Colonic mucosa (tissue), 4 donors: ENCODE results near the gene PIP4K2A. TPM values are rescaled to one million over a fixed set of nuclear protein-coding genes. Genes with fewer than 3 reads are reported as not detected.

Source experiments
- DNase-seq: peaks from one replicate; pipeline ENCODE4 v3.0.0-alpha.2; 2020
- H3K27ac ChIP-seq: fragments of 200-600 bp; one replicate; pipeline ENCODE4 v1.8.0; 2021
- H3K27me3 ChIP-seq: fragments of 200-600 bp; one replicate; pipeline ENCODE4 v1.8.0; 2021
- H3K36me3 ChIP-seq: fragments of 200-600 bp; one replicate; pipeline ENCODE4 v1.8.0; 2021
- H3K4me1 ChIP-seq: fragments of 200-600 bp; one replicate; pipeline ENCODE4 v1.8.0; 2021; ENCODE audit warnings: mild to moderate bottlenecking
- H3K4me3 ChIP-seq: fragments of 200-600 bp; one replicate; pipeline ENCODE4 v1.8.0; 2021
- H3K9ac ChIP-seq, 2 donors: one replicate each; pipeline ENCODE4 v1.7.0; 2013; ENCODE audit warnings: control low read depth in 2 of 2, low read depth in 2 of 2, low read length in 2 of 2
- H3K9me3 ChIP-seq: fragments of 200-600 bp; one replicate; pipeline ENCODE4 v1.8.0; 2021
- intact Hi-C: fragments of 100-400 bp; cut with DNase I; formaldehyde crosslinking; loops from one replicate; pipeline ENCODE4 v1.14.1; 2022
- total RNA-seq, 2 donors: library from RNA; stranded (reverse); fragmentation: NEBNext Ultra II Directional in 1 of 2; extraction: Animal tissue kit (Norgen Biotek cat#: 25700) in 1 of 2; gene quantifications; one replicate each; pipeline ENCODE4 v1.2.1, GENCODE V29; 2021
- TF ChIP-seq, protein P1 (sequence below): fragments of 200-600 bp; IDR thresholded peaks from one replicate; pipeline ENCODE4 v1.8.0; 2022; ENCODE audit warnings: antibody characterized with exemption, mild to moderate bottlenecking
- donor health status: healthy.
- donor health status: DM: no; HTN: no; CAD: no.
- donor health status: DM: no; HTN: no; CAD: no.

The PIP4K2A gene
- total RNA-seq, 2 donors from 2014 or later = 12.1 to 14.9 TPM

DNA sequence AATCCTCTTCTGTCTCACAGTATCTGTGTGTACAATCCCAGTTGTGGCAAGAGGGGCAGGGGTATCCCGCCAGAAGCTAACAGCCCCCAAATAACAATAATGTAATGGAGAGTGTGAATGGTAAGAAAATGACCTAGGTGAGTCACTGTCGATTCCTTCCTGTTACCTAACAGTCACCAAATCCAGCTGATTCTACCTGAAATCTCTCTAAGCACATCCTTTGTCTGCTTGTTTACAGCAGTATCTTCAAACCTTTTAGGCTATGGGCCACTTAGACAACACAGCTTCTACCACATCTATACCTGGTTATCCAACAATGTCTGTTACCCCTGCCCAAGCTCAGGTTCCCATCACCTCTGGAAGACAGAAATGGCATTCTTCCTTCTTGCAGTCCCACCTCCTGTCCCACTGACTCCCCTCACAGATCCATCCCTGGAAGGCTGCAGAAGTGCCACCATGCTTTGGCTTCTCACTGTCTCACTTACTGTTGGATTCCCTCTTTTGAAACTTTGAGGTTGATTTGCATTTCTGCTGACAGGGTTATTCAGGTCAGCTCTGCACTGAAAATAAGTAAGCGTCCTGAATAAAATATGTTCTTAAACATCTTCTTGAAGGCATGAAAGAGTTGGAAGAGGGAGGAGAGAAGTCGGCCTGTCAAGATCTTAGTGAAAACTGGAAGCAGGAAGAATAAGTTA is 13.1 kb downstream of the PIP4K2A start:
- TF ChIP-seq, protein P1, sequence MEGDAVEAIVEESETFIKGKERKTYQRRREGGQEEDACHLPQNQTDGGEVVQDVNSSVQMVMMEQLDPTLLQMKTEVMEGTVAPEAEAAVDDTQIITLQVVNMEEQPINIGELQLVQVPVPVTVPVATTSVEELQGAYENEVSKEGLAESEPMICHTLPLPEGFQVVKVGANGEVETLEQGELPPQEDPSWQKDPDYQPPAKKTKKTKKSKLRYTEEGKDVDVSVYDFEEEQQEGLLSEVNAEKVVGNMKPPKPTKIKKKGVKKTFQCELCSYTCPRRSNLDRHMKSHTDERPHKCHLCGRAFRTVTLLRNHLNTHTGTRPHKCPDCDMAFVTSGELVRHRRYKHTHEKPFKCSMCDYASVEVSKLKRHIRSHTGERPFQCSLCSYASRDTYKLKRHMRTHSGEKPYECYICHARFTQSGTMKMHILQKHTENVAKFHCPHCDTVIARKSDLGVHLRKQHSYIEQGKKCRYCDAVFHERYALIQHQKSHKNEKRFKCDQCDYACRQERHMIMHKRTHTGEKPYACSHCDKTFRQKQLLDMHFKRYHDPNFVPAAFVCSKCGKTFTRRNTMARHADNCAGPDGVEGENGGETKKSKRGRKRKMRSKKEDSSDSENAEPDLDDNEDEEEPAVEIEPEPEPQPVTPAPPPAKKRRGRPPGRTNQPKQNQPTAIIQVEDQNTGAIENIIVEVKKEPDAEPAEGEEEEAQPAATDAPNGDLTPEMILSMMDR = no peak
- intact Hi-C loops = no loop called here
- Histone ChIP-seq H3K4me1 (no peaks in the 10 kb centered on the region), H3K4me3 (no peak overlapping the region), H3K27ac (no peak overlapping the region), H3K36me3 (no peaks in the 10 kb centered on the region), H3K9ac (no peak overlapping the region), H3K27me3 (no peaks in the 10 kb centered on the region), H3K9me3 (no peaks in the 10 kb centered on the region)
- no peak for DNase-seq

DNA sequence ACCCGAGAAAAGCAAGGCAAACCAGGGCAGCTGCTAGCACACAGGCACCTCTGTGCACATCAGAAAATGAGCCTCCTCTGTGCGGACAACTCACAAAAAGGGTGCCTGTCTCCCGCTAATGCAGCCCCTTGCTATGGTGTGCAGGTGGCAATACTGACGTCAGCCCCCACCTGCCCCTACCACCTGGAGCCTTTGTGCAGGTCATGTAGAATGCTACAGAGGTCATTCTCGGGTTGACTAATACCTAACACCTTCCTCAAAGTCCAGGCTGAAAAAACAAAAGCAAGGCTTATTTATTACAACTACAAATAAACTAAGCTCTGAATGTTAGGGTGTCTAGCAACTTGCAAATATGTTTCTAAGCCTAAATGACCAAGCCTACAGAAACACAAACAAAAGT is 13.9 kb downstream of the PIP4K2A start:
- H3K4me1 ChIP-seq = no peaks in the 10 kb centered on the region
- H3K4me3 ChIP-seq = no peak overlapping the region
- DNase-seq = no peak
- intact Hi-C loops = no loop called here
- TF ChIP-seq, protein P1 = no peak
- H3K9ac ChIP-seq = no peak overlapping the region
- H3K27me3 ChIP-seq = no peaks in the 10 kb centered on the region
- no peak overlapping the region for H3K27ac ChIP-seq
- H3K36me3 ChIP-seq = no peaks in the 10 kb centered on the region
- H3K9me3 ChIP-seq = no peaks in the 10 kb centered on the region

DNA sequence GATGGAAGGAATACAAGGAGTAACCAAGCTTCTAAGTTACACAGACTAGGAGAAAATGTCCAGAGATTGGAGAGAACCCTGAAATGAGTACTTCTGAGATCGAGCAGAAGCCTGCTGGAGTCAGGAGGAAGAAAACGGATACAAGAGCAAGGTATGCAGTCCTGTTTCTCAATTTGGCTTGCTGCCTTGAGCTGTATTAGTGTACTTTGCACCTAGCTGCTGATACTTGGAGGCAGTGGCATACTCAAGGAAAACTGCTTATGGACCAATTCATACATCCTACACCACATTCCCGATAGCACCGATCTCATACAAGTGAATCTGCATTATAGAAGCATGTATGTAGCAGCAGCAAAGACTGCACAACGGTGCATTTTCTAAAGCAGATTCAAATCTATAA is 14.4 kb downstream of the PIP4K2A start:
- TF ChIP-seq, protein P1 = no peak
- Histone ChIP-seq H3K36me3 (no peaks in the 10 kb centered on the region), H3K4me1 (no peaks in the 10 kb centered on the region), H3K9ac (no peak overlapping the region), H3K27ac (no peak overlapping the region), H3K27me3 (no peaks in the 10 kb centered on the region), H3K4me3 (no peak overlapping the region), H3K9me3 (no peaks in the 10 kb centered on the region)
- intact Hi-C loops = no loop called here
- DNase-seq = no peak

DNA sequence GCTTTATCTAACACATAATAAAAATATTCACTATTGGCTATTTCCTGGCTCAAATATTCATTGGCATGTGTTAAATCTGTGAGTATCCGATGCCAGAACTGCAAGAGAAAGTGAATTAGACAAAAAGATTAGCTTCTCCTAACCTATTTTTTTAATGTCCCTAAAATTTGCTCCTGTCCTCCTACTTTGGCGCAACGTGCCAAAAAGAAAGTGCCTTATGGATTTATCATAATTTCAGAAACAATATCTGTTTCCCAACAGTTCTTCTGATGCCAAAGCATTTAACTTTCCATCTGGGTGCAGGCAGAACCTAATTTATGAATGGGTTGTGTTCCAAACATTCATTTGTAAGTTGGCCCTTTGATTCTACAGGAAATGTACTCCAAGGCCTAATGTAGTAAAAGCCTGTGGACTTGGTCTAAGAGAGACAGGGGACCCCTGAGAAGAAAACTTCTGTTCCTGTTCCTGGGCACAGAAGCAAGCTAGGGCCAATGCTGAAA is 15.4 kb downstream of the PIP4K2A start:
- H3K36me3 ChIP-seq = no peaks in the 10 kb centered on the region
- H3K4me3 ChIP-seq = no peak overlapping the region
- intact Hi-C loops = no loop called here
- H3K4me1 ChIP-seq = no peaks in the 10 kb centered on the region
- H3K27me3 ChIP-seq = no peaks in the 10 kb centered on the region
- no peak for DNase-seq
- TF ChIP-seq, protein P1 = no peak
- H3K9me3 ChIP-seq = no peaks in the 10 kb centered on the region
- H3K9ac ChIP-seq = no peak overlapping the region
- H3K27ac ChIP-seq = no peak overlapping the region

DNA sequence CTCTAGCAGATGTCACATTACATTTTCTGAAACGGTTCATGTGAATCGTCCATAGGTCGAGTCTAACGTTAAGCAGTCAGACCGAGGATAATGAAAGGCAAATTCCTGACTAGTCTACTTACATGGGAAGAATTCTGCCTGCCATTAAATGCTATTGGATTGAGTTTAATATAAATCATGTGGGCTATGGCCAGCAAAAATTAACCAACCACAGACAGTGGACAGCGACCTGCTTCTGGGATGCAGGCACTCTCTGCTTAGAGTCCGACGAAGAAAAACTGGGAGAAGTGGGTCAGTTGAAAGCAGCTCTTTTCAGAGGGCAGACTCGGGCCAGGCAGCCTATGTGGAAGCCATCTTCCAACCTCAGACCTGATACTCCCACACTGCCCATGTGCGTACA is 16.6 kb downstream of the PIP4K2A start:
- no peak for DNase-seq
- Histone ChIP-seq H3K9ac (no peak overlapping the region), H3K4me3 (no peak overlapping the region), H3K4me1 (no peaks in the 10 kb centered on the region), H3K27me3 (no peaks in the 10 kb centered on the region), H3K36me3 (no peaks in the 10 kb centered on the region), H3K27ac (no peak overlapping the region), H3K9me3 (no peaks in the 10 kb centered on the region)
- intact Hi-C loops = no loop called here
- TF ChIP-seq, protein P1 = no peak
